CD4-positive, alpha-beta T cell treated with Interleukin-17A for 1 hour (primary cell): ENCODE measurements around the gene CHL1.

Source experiments
- DNase-seq: peaks from one replicate; pipeline ENCODE4 v3.0.0-alpha.2; 2020

CHL1 gene, protein sequence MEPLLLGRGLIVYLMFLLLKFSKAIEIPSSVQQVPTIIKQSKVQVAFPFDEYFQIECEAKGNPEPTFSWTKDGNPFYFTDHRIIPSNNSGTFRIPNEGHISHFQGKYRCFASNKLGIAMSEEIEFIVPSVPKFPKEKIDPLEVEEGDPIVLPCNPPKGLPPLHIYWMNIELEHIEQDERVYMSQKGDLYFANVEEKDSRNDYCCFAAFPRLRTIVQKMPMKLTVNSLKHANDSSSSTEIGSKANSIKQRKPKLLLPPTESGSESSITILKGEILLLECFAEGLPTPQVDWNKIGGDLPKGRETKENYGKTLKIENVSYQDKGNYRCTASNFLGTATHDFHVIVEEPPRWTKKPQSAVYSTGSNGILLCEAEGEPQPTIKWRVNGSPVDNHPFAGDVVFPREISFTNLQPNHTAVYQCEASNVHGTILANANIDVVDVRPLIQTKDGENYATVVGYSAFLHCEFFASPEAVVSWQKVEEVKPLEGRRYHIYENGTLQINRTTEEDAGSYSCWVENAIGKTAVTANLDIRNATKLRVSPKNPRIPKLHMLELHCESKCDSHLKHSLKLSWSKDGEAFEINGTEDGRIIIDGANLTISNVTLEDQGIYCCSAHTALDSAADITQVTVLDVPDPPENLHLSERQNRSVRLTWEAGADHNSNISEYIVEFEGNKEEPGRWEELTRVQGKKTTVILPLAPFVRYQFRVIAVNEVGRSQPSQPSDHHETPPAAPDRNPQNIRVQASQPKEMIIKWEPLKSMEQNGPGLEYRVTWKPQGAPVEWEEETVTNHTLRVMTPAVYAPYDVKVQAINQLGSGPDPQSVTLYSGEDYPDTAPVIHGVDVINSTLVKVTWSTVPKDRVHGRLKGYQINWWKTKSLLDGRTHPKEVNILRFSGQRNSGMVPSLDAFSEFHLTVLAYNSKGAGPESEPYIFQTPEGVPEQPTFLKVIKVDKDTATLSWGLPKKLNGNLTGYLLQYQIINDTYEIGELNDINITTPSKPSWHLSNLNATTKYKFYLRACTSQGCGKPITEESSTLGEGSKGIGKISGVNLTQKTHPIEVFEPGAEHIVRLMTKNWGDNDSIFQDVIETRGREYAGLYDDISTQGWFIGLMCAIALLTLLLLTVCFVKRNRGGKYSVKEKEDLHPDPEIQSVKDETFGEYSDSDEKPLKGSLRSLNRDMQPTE (N-terminal part only)

DNA sequence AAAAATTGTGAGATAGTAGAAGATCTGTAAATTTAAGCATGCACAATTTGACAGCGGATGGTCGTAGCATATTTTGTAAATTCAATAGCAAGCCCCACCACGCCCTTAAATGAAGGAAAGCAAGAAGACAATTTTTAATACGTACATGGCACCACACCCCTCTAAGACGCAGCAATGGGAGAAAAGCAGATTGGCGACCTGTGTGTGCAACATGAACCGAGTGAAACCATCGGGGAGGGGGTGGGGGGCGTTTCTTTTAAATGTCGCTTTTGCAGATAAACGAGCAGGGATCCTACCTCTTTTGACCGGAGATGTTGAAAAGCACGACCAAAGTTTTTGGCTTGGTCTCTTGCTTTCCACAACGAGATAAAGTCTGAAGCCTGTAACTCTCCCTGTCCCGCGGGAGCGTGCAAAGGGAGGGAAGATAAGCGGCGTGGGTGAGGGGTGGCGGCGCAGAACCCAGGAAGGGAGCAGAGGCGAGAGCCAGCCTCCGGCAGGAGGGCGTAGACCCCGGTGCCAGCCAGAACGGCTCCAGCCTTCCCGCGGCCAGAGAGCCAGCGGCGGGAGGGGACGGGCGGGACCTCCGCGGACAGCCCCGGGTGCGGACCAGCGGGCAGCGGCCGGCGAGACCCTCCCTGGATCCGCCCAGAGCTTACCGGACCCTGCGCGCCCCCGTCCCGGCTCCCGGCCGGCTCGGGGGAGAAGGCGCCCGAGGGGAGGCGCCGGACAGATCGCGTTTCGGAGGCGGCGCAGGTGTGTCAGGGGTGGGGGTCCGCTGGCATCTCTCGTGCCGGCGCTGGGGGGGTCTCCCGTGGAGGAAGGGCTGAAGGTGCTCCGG, at the start of gene CHL1:
CHL1 (plus strand) TSS at position 453 of the 838 bp plus-strand sequence. CDS start 123,014 bp downstream, outside the sequence.
- DNase-seq, result no peak

DNA sequence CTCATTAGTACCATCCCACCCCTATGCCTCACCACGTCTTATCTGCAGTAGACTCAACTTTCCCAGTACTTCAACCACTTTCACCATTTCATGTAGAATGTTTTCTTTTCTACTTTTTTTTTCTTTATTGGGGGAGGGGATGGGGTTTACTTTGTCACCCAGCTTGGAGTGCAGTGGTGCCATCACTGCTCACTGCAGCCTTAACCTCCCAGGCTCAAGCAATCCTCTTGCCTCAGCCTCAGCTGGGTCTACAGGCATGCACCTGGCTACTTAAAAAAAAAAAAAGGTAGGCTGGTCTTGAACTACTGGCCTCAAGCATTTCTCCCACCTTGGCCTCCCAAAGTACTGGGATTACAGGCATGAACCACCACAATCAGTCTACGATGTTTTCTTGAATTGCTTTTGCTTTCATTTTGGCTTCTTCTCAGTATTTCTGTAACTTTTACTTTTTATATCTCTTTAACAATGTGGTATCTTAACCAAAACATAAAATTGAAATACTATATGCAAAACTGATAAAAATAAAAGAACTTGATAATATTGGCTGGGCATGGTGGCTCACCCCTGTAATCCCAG, 44.9 kb upstream of the CHL1 start:
- no peak for DNase-seq

- no peak for DNase-seq
Measured at GRCh38 chr3:159974-160373, 36.6 kb upstream of the CHL1 start.

- DNase-seq, result no peak
Measured at GRCh38 chr3:166071-166470, 30.5 kb upstream of the CHL1 start.

DNA sequence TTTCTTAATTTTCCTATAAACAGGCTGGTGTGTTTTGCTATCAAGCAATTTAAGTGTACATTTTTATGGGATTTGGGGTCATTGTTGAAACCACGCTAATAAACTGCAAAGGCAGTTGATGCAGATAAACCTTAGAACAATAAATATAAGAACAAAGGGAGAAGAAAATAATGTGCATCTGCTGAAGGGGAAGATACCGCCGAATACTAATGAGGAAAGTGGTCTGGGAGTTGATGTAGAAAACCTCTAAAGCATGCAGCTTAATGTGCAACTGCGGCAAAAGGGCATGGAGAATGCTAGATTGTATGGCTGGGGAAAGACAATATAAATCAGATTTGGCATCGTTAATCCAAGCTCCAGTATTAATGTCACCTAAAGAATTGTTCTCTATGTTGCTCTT, 29.8 kb upstream of the CHL1 start:
- DNase-seq, result no peak

- no peak for DNase-seq
Measured at GRCh38 chr3:173886-174285, 22.7 kb upstream of the CHL1 start.

DNA sequence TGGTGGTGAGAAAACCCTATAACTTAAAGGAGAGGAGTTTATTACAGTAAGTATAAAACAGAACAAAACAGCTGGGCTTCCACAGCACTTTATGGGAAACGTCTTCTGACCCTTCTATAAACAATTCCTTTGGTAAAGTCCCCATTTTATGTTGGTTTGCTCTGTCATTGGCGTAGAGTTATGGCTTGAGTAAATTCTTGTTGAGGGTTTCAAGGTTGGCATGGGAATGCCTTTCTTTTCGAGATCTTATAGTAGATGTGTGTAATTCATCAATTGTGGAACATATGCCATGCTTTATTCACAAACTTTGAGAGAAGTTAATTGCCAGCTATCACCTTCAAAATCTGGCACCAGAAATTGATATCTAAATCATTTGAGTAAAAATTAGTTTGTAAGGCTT, 11.6 kb upstream of the CHL1 start:
- DNase-seq, result no peak

- no peak for DNase-seq
Measured at GRCh38 chr3:192215-192929, 4.2 kb upstream of the CHL1 start.

DNA sequence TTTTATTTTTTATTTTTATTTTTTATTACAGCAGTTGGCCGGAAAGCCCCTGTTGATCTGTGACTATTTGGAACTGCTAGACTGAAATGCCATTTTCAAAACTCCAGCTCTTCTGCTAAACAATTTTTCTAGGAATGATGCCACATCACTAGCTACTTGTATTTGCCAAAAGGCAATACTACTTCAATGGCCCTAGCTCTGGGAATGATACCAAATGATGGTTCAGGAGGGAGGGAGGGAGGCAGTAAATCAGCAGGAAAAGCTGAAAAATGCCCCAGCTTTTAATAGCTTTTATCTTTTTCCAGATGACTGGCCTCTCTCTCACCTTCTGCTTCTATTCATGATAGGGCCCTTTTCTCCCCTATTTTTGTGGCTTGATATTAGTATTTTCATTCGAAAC, 2.6 kb upstream of the CHL1 start:
- DNase-seq, result no peak

DNA sequence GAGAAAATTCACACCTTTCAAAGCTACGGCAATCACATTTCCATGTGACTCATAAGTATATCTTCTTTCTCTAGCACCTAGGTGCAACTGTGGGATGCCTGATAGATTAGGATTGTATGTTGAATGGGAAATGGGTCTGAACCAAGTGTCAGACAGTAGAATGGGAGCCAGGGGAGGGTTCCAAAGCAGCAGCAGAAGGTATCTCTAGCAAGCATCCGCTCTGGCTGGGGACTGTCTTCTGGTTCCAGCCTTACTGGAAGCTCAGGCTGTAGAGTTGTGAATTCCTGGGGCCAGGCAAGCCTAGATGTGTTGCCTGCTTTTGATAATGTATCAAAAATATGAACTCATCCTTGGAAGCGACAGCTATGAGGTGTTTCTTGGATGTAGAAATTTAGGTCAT, 2.1 kb upstream of the CHL1 start:
- DNase-seq, result no peak

DNA sequence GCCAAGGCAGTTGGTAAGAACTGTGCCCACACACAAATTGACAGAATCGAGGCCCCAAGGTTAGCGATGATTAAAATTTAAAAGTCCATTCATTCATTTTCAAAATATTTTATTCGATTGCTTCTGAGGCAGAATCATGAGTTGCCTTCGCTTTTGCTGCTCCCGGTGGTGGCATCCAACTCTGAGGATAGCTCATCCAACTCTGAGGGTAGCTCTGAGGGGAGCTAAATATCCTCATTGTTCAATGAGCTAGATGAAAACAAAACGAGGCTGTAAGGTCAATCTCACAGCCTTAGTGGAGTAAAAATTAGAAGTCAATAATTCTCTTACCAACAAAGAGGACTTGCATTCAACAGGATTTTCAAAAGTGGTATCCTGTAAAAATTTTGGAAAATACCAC, 897 bp upstream of the CHL1 start:
- no peak for DNase-seq

DNA sequence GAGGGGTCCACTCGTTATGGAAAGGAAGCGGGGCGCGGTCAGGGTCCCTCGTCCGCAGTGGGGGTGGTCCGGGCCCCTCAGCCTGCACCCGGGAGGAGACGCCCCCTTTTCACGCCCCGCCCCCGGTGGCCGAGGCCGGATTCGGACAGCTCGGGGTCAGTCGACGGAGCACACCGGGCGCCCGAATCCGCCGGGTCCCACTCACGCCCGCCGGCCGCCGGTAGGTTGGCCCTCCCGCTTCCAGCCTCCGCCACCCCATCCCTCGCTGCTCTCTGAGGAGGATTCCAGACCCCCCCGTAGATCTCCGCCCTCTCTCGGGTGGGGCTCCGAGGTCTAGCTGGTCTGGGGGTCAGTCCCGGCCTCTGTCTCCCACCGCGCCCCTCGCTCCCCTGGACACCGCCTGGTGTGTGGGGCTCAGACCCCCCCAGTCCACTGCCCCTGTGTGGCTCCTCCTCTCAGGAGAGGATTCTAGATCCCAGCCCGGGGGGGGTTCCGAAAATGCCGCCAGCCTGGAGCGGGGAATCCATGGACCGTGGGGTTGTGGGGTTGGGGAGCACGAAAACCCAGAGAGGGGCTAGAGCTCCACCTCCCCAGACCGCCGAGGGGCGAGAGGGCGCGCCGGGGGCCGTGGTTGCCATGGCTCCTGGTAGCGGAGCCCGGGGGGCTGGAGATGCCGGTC, 725 bp downstream of the CHL1 start:
- no peak for DNase-seq

GRCh38 chr3:197828-198491, 1.4 kb downstream of the CHL1 start:
- DNase-seq, result no peak

DNA sequence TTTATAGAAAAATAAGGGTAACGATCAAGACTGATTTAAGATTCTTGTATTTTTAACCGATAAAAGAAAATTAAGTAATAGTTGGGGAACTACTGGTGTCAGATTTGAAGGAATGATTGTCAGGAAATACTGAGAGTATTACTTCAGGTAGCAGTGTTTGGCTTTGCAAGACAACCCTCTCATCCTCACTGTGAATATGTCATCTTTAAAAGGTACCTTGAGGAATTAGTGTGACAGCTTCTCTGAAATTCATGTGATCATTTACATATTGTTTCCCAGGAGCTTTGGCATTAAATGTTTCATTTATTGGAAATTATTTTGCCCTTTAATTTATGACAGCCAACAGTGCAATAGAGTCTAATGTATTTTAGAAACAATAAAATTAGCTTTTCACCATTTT, 3.3 kb downstream of the CHL1 start:
- DNase-seq, result no peak

DNA sequence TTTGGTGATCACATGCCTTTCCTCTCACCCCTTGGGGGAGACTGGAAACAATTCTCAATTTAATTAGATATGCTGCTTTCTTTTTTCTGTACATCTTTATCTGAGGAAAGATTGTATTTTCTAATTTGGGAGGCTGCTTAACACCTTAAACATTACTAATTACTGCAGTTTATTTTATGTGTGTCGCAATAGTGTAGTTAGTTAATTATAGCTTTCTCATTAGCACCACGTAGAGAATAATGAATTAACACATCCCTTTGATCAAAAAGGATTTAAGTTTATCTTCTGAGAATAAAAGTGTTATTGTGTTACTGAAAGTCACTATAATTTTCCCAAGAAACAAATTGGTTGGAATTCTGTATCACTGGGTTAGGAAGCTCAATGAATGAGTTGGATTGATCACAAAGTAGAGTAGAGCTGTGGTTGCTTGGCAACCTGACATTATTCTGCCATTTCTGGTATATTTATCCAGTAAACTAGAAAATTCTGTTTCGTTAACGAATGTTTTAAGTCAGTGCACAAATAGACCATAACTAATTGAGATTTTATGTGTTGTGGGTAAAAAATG, 4.3 kb downstream of the CHL1 start:
- DNase-seq, result no peak

- no peak for DNase-seq
Measured at GRCh38 chr3:204102-204501, 7.5 kb downstream of the CHL1 start.

DNA sequence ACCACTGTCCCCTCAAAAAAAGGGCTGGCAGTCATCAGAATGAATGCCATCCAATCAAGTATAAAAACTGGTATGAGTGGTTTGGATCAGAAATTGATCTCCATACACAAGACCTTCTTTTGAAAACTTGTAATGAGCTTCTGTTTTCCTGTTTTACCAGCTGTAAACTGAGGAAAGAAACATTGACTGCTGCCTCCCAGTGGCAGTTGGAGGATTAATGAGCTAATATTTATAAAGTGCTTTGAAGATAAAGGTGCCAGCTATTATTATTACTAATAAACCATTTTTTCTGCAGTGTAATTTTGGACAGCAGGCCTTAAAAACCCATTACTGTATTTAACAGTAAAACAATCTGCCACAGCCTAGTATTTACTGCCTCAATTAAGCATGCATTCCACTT, 11.4 kb downstream of the CHL1 start:
- no peak for DNase-seq

DNA sequence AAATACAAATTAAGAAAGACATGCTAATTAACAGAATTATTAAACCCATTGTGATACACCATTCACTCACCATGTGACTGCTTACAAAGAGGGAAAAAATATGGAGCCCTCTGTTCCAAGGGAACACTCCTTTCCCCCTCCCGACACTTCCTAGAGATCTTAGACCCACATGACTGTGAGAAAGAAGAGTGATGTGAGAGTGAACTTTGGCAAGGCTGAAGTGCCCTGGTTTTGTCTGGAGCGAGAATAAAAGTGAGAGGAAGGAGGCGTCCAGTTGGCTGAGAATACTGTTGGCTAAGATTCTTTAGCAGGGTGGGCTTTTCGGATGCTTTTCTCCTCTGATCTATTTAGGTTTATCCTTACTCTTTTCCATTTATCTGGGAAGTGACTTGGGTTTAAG, 14.1 kb downstream of the CHL1 start:
- no peak for DNase-seq

GRCh38 chr3:212432-212831, 15.9 kb downstream of the CHL1 start:
- no peak for DNase-seq
